Activated CD4-positive, CD25-positive, alpha-beta regulatory T cell treated with anti-CD3 and anti-CD28 coated beads, Interleukin-2, amount 50 U/mL, for 24 hours (primary cell): Measurements from ENCODE around the gene TRIM54.
"Not testable (repeated sequence)": the region's sequence is repeated elsewhere in the genome, so short reads cannot be mapped to it uniquely, and the experiment has no call there.

Experiments
- ATAC-seq, 2 donors: fragments of 150-1000 bp; cut with Tn5 transposase; one replicate each; pipeline ENCODE4 v1.10.0; 2021; ENCODE audit warnings: mild to moderate bottlenecking in 1 of 2, moderate library complexity in 1 of 2

The TRIM54 gene

DNA sequence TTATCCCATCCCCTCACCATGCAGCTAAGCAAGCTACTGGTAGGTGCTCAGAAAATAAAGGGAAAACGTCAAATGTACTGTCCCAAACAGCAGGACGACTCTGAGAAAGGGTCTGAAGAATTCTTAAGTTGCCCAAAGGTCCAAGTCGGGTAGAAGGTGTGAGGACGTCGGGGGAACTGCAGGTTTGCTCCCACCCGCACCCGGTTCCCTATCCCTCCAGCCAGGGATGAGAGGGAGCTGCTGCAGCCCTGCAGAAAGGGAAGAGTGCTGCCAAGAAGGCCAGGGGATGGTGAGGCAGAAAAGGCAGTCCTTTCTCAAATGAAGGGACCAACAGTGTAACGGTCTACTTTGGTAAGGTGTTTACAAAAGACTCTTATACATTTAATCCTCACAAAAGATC, 32.9 kb downstream of the TRIM54 start:
- ATAC-seq = no peak

DNA sequence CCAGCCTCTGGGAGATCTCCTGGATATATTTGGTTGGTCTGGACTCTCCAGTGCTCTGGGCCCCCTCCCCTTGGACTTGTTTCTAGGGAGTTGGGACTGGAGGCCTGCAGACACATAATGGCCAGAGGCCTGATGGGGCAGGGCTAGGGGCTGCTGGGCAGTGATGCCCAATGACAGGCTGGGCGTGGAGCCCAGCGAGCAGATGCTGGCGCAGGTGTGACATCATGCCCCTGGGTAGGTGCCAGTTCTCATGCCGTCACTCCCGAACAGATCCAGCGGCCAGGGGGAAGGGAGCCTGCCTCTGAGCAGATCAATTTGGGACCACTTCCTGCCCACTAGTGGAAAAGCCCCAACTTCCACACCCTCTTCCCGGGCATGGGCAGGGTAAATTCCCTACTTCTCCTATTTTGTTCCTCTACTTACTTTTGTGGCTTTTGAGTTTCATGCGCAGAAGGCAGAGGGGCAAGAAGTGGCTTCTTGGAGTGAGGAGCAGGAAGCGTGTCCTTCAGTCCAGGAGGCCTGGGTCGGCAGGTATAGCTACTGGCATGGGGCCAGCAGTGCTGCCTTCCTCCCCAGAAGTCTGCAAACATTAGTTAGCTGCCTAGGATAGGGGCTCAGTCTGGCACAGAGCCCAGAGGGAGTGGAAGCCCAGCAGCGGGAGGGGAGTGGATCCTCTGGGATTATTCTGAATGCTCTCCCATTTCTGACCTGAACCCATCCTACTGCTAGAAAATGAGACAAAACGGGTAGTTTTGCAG, 34.6 kb downstream of the TRIM54 start:
- ATAC-seq = no peak

DNA sequence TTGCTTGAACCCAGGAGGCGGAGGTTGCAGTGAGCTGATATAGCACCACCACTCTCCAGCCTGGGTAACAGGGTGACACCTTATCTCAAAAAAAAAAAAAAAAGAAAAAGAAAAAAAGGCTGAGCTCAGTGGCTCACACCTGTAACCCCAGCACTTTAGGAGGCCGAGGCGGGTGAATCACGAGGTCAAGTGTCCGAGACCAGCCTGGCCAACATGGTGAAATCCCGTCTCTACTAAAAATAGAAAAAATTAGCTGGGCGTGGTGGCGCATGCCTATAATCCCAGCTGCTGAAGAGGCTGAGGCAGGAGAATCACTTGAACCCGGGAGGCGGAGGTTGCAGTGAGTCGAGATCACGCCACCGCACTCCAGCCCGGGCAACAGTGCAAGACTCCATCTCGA, 37.6 kb downstream of the TRIM54 start:
- ATAC-seq = not testable (repeated sequence)

DNA sequence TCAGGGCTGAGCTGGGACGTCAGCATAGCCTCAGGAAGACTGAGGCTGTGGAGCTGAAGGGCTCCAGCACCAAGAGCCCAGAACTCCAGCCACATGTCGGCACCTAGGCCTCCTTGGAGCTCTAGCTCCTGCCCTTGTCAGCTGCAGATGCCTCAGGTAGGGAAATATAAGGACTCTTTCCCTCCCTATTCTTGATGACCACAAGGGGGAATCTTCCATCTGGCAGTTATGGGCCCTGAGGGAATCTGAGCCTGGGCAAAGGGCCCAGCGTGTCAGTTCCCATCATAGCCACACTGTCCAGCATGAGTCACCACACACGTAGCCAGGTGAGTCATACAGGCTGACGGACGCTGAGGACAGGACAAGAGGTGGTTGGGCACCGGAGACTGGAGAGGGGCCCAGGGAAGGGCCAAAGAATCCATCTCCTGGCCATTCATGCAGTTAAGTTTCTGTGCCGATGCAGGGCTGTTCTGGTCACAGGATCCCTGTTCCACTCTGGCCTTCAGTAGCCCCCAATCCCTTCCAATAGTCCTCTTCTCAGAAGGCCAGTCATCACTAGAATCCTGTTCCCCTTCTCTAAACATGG, 38.8 kb downstream of the TRIM54 start:
- no peak for ATAC-seq

DNA sequence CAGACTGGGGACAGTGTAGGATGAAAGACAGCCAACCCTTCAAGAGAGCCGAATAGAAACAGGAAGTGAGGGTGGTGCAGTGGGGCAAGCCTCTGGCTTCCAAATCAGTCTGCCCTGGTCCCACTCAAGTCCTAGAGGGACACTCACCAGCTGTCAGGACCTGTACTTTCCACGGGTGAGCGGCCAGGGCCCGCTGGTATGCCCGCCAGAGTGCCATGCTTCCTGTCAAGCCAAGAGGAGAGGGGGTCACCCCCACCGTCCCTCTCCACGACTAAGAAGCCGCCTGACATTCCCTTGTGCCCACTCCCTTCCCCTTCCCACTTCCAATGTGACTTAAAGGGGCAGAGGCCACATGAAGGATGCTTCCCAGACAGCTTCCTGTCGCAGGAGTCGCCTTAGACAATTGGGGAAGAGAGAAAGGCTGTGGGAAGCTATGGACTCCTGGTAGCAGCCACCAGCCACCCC, 40.1 kb downstream of the TRIM54 start:
- ATAC-seq = peak in 1 of 2 donors; percentile 14

DNA sequence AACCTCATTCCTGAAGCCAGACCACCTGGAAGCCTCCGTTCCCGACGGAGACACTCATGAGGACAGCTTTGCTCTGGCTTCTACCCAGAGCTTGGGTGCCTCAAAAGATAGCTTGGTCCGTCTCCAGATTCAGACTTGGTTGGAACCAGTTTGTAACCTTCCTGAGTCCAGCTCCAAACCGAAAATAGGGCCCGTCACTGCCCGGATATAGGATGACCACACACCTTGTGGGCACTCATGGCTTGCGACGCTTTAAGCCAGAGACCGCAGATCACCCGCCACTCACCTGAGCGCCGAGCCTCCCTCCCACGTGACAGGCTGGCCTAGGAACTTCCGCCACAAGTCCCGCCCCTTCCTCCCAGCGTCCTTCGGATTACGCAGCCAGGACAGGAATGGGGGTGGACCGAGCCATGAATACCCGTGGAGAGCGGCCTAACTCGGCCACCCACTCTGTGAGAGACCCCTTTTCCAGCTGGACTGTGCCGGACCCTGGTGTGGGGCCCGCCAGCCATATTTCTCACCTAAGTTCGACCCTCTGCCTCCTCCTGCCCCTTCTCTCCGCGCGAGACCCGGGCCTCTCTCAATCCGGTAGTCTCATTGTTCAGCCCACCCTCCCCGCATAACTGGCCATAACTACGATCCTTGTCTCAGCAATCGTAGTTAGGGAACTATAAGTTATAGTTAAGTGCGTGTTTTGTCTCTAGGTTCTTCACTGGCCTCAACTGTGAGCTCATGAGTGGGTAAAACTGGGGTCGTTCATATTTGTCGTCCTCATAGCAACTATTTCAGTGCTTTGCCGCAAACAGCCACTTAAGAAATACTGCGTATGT, 40.8 kb downstream of the TRIM54 start, which contains the start of gene MPV17:
Gene MPV17 (minus strand): TSS at position 332 of the 830 bp plus-strand sequence. CDS start 580 bp downstream, outside the sequence.
- ATAC-seq = peak; percentile 97 to 98

GRCh38 chr2:27323596-27324285, 41.5 kb downstream of the TRIM54 start:
- ATAC-seq = no peak

- no peak for ATAC-seq
Measured at GRCh38 chr2:27324720-27325119, 42.5 kb downstream of the TRIM54 start.

- ATAC-seq = no peak
Measured at GRCh38 chr2:27335311-27335710, 53.1 kb downstream of the TRIM54 start.

- no peak for ATAC-seq
Measured at GRCh38 chr2:27336173-27336572, 53.9 kb downstream of the TRIM54 start.

DNA sequence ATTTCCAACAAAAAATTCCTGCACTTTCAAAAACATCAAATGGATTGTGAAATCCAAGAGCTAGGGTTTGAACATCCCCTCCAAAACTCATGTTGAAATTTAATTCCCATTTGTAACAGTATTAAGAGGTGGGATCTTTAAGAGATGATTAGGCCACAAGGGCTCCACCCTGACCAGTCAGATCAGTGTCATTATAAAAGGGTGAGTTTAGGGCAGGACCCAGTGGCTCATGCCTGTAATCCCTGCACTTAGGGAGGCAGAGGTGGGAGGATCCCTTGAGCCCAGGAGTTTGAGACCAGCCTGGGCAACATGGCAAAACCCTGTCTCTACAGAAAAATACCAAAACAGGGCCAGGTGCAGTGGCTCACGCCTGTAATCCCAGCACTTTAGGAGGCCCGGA, 65.4 kb downstream of the TRIM54 start:
- no peak for ATAC-seq

DNA sequence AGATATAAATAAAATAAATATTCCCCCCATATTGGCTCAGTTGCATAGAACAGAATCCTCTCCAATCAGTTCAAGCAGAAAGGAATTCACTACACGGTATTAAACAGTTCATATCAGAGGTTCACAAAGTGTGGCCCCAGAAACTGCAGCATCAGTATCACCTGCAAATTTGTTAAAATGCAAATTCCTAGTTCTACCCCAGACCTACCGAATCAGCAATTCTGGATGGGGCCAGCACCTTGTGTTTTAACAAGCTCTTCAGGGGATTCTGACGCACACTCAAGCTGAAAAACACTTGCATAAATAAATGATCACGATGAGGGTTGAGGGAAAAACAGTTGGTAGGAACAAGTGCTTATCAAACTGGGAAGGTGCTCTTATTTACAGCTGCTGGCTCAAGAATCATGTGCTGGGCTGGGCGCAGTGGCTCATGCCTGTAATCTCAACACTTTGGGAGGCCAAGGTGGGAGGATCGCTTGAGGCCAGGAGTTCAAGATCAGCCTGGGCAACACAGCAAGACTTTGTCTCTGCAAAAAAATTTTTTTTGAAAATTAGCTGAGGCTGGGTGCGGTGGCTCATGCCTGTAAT, 68.0 kb downstream of the TRIM54 start:
- no peak for ATAC-seq

GRCh38 chr2:27351802-27352598, 69.8 kb downstream of the TRIM54 start:
- ATAC-seq = peak; percentile 14 to 34

DNA sequence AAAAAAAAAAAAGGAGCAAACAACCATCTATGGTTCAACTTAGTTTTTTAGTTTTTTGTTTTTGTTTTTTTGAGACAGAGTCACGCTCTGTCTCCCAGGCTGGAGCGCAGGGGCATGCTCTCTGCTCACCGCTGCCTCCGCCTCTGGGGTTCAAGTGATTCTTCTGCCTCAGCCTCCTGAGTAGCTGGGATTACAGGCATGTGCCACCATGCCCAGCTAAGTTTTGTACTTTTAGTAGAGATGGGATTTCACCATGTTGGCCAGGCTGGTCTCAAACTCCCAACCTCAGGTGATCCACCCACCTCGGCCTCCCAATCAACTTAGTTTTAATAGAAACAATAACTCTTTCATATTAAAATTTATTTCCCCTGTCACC, 71.1 kb downstream of the TRIM54 start:
- ATAC-seq = not testable (repeated sequence)

DNA sequence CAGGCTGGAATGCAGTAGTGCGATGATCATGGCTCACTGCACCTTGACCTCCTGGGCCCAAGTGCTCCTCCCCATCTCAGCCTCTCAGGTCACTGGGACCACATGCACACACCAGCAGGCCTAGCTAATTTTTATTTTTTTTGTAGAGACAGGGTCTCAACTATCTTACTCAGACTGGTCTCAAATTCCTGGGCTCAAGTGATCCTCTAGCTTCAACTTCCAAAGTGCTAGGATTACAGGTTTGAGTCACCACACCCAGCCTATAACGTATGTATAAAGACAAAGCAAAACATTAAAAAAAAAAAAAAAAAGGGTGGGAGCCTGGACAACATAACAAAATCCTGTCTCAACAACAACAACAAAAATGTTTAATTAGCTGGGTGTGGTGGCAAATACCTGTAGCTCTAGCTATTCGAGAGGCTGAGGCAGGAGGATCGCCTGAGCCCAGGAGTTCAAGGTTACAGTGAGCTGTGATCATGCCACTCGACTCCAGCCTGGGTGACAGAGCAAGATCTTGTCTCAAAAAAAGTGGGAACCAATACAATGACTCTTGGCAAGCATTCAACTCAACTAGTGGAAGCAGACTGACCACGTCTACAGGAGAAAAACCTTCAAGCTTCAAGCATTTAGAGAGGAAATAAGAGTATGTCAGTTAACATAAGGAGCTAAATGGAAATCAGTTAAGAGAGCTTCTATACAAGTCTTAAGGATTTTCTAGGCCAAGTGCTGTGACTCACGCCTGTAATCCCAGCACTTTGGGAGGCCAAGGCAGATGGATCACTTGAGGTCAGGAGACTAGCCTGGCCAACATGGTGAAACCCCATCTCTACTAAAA, 71.8 kb downstream of the TRIM54 start:
- no peak for ATAC-seq

DNA sequence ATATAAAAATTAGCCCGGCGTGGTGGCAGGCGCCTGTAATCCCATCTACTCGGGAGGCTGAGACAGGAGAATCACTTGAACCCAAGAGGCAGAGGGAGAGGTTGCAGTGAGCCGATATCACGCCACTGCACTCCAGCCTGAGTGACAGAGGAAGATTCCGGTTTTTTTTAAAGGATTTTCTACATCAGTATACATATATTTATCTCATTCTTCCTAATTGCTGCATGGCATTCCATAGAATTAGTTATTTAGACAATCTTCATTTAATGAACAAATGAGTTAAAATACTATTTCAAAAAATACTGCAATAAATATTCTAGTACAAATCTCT, 72.3 kb downstream of the TRIM54 start:
- no peak for ATAC-seq

GRCh38 chr2:27356056-27356381, 73.8 kb downstream of the TRIM54 start:
- peak; percentile 15 to 23 for ATAC-seq

DNA sequence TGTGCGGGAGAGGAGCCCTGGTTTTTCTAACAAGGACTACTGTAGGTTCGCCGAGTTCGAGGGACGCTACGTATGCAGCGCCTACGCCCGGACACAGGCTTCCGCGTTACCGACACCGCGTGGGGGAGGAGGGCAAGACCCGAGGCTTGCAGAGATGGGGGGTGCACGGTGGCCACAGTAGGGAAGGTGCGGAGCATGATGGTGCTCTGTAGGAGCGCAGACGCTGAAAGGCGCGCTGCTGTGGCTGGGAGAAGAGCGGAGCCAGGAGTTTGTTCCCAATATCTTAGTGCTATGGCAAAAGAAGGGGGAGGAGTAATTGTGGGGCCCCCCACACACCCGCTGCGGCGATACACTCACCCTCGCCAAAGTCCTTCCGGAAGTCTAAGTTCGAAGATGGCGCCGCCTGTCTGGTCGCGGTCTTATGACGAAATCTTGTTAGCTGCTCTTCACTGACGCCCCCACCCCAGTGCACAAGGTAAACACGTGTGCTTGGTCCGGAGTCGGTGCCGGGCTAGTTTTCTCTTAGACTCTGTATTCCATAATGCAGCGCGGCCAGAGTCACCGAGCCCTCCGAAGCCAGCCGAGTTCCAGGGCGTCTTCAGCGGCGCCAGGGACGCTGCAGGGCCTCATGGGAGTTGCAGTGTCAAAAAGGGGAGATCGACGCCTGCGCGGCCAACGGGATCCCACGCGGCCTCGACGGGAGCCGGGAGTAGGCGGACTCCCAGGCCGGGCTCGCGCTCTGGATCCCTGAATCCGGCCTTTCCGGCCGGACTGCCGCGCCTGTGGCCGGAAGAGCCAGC, 74.4 kb downstream of the TRIM54 start, which contains the start of gene GTF3C2:
Gene GTF3C2 (minus strand): TSS at position 383 of the 800 bp plus-strand sequence. CDS start 13,210 bp downstream, outside the sequence.
- peak; percentile 78 to 82 for ATAC-seq
